Keratinocyte (primary cell): ENCODE data around the gene DOCK1.

Experiments used
- EZH2 ChIP-seq: IDR thresholded peaks from one replicate; pipeline ENCODE4 v1.6.1; 2012; ENCODE audit warnings: inconsistent platforms, mild to moderate bottlenecking, low read length, moderate library complexity
- TF ChIP-seq, protein P1 (sequence below), 3 experiments: IDR thresholded peaks in 1 of 3; conservative IDR thresholded peaks in 1 of 3; optimal IDR thresholded peaks in 1 of 3; 2 replicates in 2 of 3; 3 replicates in 1 of 3; pipeline versions ENCODE3 to v1.5.1; 2011; ENCODE audit warnings: low read length in 3 of 3, mild to moderate bottlenecking in 3 of 3, moderate library complexity in 2 of 3, control low read depth in 1 of 3, inconsistent platforms in 1 of 3; ENCODE audit not compliant: insufficient read depth in 2 of 3; ENCODE audit errors: extremely low read depth in 1 of 3

DNA sequence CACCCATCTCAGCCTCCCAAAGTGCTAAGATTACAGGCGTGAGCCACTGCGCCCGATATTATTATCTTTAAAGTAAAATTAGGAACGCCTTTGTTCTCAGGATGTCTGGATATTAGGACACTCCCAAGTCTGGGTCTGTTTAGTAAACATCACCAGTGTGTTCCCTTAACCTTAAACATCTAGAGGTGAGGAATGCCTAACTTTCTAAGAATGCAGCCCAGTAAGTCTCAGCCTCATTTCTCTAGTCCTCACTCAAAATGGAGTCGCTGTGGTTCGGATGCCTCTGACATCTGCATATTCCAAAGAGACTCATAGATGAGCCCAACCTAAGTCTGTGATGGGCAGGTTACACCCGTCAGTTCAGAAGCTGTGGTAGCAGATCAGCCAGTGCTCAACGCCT, 295.4 kb downstream of the DOCK1 start:
- TF ChIP-seq, protein P1, sequence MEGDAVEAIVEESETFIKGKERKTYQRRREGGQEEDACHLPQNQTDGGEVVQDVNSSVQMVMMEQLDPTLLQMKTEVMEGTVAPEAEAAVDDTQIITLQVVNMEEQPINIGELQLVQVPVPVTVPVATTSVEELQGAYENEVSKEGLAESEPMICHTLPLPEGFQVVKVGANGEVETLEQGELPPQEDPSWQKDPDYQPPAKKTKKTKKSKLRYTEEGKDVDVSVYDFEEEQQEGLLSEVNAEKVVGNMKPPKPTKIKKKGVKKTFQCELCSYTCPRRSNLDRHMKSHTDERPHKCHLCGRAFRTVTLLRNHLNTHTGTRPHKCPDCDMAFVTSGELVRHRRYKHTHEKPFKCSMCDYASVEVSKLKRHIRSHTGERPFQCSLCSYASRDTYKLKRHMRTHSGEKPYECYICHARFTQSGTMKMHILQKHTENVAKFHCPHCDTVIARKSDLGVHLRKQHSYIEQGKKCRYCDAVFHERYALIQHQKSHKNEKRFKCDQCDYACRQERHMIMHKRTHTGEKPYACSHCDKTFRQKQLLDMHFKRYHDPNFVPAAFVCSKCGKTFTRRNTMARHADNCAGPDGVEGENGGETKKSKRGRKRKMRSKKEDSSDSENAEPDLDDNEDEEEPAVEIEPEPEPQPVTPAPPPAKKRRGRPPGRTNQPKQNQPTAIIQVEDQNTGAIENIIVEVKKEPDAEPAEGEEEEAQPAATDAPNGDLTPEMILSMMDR (optimal IDR thresholded peaks at IDR 0.05 in 1 of 3, IDR thresholded peaks at IDR 0.05 in 1 of 3, conservative IDR thresholded peaks at IDR 0.05 in 1 of 3; ENCODE audit: extremely low read depth in 1 of 3, insufficient read depth in 2 of 3, low read length in 3 of 3), result no peak
- no peak for TF ChIP-seq EZH2
